MM.1S (cell line): ENCODE measurements around the gene PRKAA2.

Source experiments
- CTCF ChIP-seq: fragments of 300-600 bp; sonication (generic); IDR thresholded peaks from 2 replicates; pipeline ENCODE4 v1.5.1; 2016; ENCODE audit warnings: antibody characterized with exemption, low read length, mixed read lengths
- EZH2 ChIP-seq: fragments of 300-600 bp; sonication (generic); optimal IDR thresholded peaks from 2 replicates; pipeline ENCODE3; 2017; ENCODE audit warnings: low read depth, mild to moderate bottlenecking, antibody characterized with exemption, low read length, mixed read lengths
- EZH2phosphoT487 ChIP-seq: fragments of 300-600 bp; sonication (generic); IDR thresholded peaks from 2 replicates; pipeline ENCODE4 v1.6.1; 2018; ENCODE audit warnings: antibody characterized with exemption, low read length

GRCh38 chr1:56658254-56658653 is 13.1 kb downstream of the PRKAA2 start:
- TF ChIP-seq CTCF (no peak), EZH2phosphoT487 (no peak), EZH2 (no peak)
